K562 (cell line): ENCODE measurements around the gene SSBP1. TPM values are rescaled to one million over a fixed set of nuclear protein-coding genes. Genes with fewer than 3 reads are reported as not detected.

ENCODE experiments used
- ATAC-seq: fragments of 200-7000 bp; cut with Tn5 transposase; 3 replicates; pipeline ENCODE4 v1.9.1; 2020; ENCODE audit warnings: moderate library complexity
- BruUV-seq: library from RNA; stranded (reverse); fragments of 400-500 nt; replicated peaks from 2 replicates; lab custom pipeline; 2021; lab: Mats Ljungman, UMichigan
- CTCF ChIA-PET: fragments of 300-600 bp; formaldehyde crosslinking; extraction: SDS; loops from one replicate; lab custom pipeline; 2021; ENCODE audit warnings: low intra/inter-chr PET ratio; lab: Yijun Ruan, JAX
- POLR2A ChIA-PET: fragments of 300-600, 350-650 bp; sonication (Branson Sonifier 250); formaldehyde crosslinking; extraction: SDS; loops from one replicate; lab custom pipeline; 2021; ENCODE audit warnings: antibody characterized with exemption, inconsistent platforms; lab: Yijun Ruan, JAX
- DNase-seq, 4 experiments: peaks; one replicate each; pipeline versions ENCODE4 v3.0.0 to v3.0.0-alpha.2; 2011 to 2018; ENCODE audit warnings: low spot score in 3 of 4, mixed read lengths in 3 of 4; ENCODE audit errors: extremely low read depth in 1 of 4
- FAIRE-seq: peaks from 2 replicates; lab custom pipeline; 2011; peaks lifted over from hg19 to GRCh38; lab: Jason Lieb, UNC
- H2AFZ ChIP-seq: 2 replicates; pipeline ENCODE4 v1.6.0; 2011; ENCODE audit warnings: low read depth, low read length, control low read depth, inconsistent platforms
- H3K27ac ChIP-seq: fragments of 200-600 bp; 3 replicates; pipeline ENCODE4 v1.8.0; 2011; ENCODE audit warnings: low read depth, mild to moderate bottlenecking, control low read depth, inconsistent platforms, low read length, moderate library complexity, mixed read lengths; ENCODE audit errors: extremely low read depth
- H3K27me3 ChIP-seq, 2 experiments: fragments of 300-600 bp in 1 of 2; 2 replicates in 1 of 2; 3 replicates in 1 of 2; pipeline versions ENCODE4 v1.6.0 to v1.8.0; 2011; ENCODE audit warnings: inconsistent platforms in 2 of 2, low read length in 2 of 2, mild to moderate bottlenecking in 1 of 2, mixed read lengths in 1 of 2, moderate library complexity in 1 of 2; ENCODE audit not compliant: control insufficient read depth in 2 of 2, insufficient read depth in 2 of 2
- H3K36me3 ChIP-seq: fragments of 300-600 bp; 3 replicates; pipeline ENCODE4 v1.8.0; 2011; ENCODE audit warnings: mild to moderate bottlenecking, low read length, inconsistent platforms; ENCODE audit not compliant: control insufficient read depth, insufficient read depth
- H3K4me1 ChIP-seq, 2 experiments: fragments of 200-600 bp in 1 of 2; replicated peaks in 1 of 2; 2 replicates in 1 of 2; 3 replicates in 1 of 2; pipeline versions ENCODE4 v1.5.1 to v1.8.0; 2011; ENCODE audit warnings: inconsistent platforms in 2 of 2, low read length in 2 of 2, mild to moderate bottlenecking in 1 of 2, mixed read lengths in 1 of 2, moderate library complexity in 1 of 2; ENCODE audit not compliant: control insufficient read depth in 2 of 2, insufficient read depth in 2 of 2
- H3K4me2 ChIP-seq: 2 replicates; pipeline ENCODE4 v1.6.1; 2011; ENCODE audit warnings: low read length, control low read depth, inconsistent platforms, mixed read lengths; ENCODE audit not compliant: insufficient read depth
- H3K4me3 ChIP-seq: fragments of 200-600 bp; sonication (generic), shearing (Covaris generic); 2 replicates; pipeline ENCODE4 v1.5.1; 2016; ENCODE audit warnings: control low read depth, inconsistent platforms
- H3K79me2 ChIP-seq: fragments of 200-600 bp; 3 replicates; pipeline ENCODE4 v1.8.0; 2011; ENCODE audit warnings: low read length, inconsistent platforms; ENCODE audit not compliant: control insufficient read depth, insufficient read depth
- H3K9ac ChIP-seq, 2 experiments: 2 replicates each; pipeline versions ENCODE4 v1.6.0 to v1.6.1; 2011; ENCODE audit warnings: low read depth in 2 of 2, low read length in 2 of 2, control low read depth in 1 of 2, inconsistent platforms in 1 of 2, mild to moderate bottlenecking in 1 of 2, mixed read lengths in 1 of 2; ENCODE audit not compliant: insufficient read depth in 1 of 2
- H3K9me1 ChIP-seq: one replicate; pipeline ENCODE4 v1.6.0; 2011; ENCODE audit warnings: inconsistent platforms, mild to moderate bottlenecking, low read length, moderate library complexity; ENCODE audit not compliant: control insufficient read depth, insufficient read depth
- H3K9me3 ChIP-seq: replicated peaks from 2 replicates; pipeline ENCODE4 v1.5.1; 2011; ENCODE audit warnings: low read depth, low read length, inconsistent platforms; ENCODE audit not compliant: control insufficient read depth, insufficient read depth
- H4K20me1 ChIP-seq: replicated peaks from 2 replicates; pipeline ENCODE4 v1.6.1; 2011; ENCODE audit warnings: low read length, inconsistent platforms, mixed read lengths; ENCODE audit not compliant: control insufficient read depth, insufficient read depth
- ATF1 ChIP-seq, 2 experiments: fragments of 450-650 bp in 1 of 2; IDR thresholded peaks; 2 replicates each; pipeline ENCODE4 v1.6.1; 2016; ENCODE audit warnings: missing compliant biosample characterization in 1 of 2, missing genetic modification characterization in 1 of 2
- HMGN3 ChIP-seq: IDR thresholded peaks from 2 replicates; pipeline ENCODE4 v1.6.1; 2011; ENCODE audit warnings: borderline replicate concordance, low read depth, mild to moderate bottlenecking, mixed read lengths, low read length; ENCODE audit not compliant: insufficient read length; ENCODE audit errors: extremely low read depth
- SRSF3 ChIP-seq: fragments of 200-400 bp; formaldehyde crosslinking; IDR thresholded peaks from 2 replicates; pipeline ENCODE4 v1.6.1; 2016; ENCODE audit warnings: mild to moderate bottlenecking, low read length, moderate library complexity; ENCODE audit not compliant: insufficient read depth
- ZNF23 ChIP-seq: fragments of 250-450 bp; sonication (Bioruptor Pico); IDR thresholded peaks from 2 replicates; pipeline ENCODE4 v1.4.0; 2020; ENCODE audit warnings: mild to moderate bottlenecking
- WGBS: fragments of 100-300 bp; shearing (Covaris generic); methylation state at CpG from one replicate; pipeline ENCODE4 v1.1.6; 2016; ENCODE audit warnings: low coverage, mixed read lengths; ENCODE audit not compliant: insufficient coverage; ENCODE audit errors: missing lambda C conversion rate; 5-methylcytosine and 5-hydroxymethylcytosine counted together
- in situ Hi-C: fragments of 300-500 bp; cut with MboI; formaldehyde crosslinking; loops from 4 replicates; pipeline ENCODE4 v1.15.0; 2018; ENCODE audit warnings: inconsistent platforms, mixed read lengths
- intact Hi-C: fragments of 100-400 bp; cut with micrococcal nuclease; formaldehyde crosslinking; loops from 2 replicates; pipeline ENCODE4 v1.14.2; 2022
- polyA plus RNA-seq, 8 experiments: library from polyadenylated mRNA; depleted of rRNA in 4 of 8; stranded (reverse) in 5 of 8; unstranded in 3 of 8; fragments of >200 nt; fragmentation: Nextera tagmentation in 2 of 8; fragmentation: Illumina TruSeq in 1 of 8; extraction: Ambion mirVana in 2 of 8; extraction: Trizol in 1 of 8; gene quantifications; 2 replicates each; pipeline versions ENCODE4 v1.2.1 to v1.2.3, GENCODE V29; 2011 to 2014; ENCODE audit warnings: inconsistent platforms in 1 of 8, missing spikeins in 1 of 8
- total RNA-seq, 7 experiments: library from RNA; depleted of rRNA in 6 of 7; stranded (reverse); fragments of >200 nt in 6 of 7; fragmentation: Illumina TruSeq in 2 of 7; extraction: Trizol in 2 of 7; gene quantifications; 2 replicates each; pipeline versions ENCODE4 v1.2.1 to v1.2.3, GENCODE V29; 2011 to 2021; ENCODE audit warnings: low replicate concordance in 1 of 7
- TF ChIP-seq, protein P1 (sequence below): sonication (generic); formaldehyde crosslinking; IDR thresholded peaks from 2 replicates; pipeline ENCODE4 v1.8.0; 2023; ENCODE audit warnings: mild to moderate bottlenecking, missing genetic modification reagents
- TF ChIP-seq, protein P2 (sequence below), 2 experiments: fragments of 200-800 bp in 1 of 2; sonication (Bioruptor generic) in 1 of 2; sonication (generic) in 1 of 2; formaldehyde crosslinking in 1 of 2; IDR thresholded peaks in 1 of 2; conservative IDR thresholded peaks in 1 of 2; 2 replicates each; pipeline versions ENCODE4 v1.5.0 to v1.6.1; 2016 to 2020; ENCODE audit warnings: missing compliant biosample characterization in 1 of 2, missing genetic modification characterization in 1 of 2, missing genetic modification reagents in 1 of 2
- TF ChIP-seq, protein P3 (sequence below): fragments of 250-450 bp; sonication (Bioruptor Pico); IDR thresholded peaks from 2 replicates; pipeline ENCODE4 v1.4.0; 2020; ENCODE audit warnings: mild to moderate bottlenecking, moderate library complexity

The SSBP1 gene
- total and polyA plus RNA-seq, 9 of the 15 experiments (the other 6 are each of a cell fraction or from before 2014, with no cell fraction given) = 404 to 1,996 (median 835) TPM

DNA sequence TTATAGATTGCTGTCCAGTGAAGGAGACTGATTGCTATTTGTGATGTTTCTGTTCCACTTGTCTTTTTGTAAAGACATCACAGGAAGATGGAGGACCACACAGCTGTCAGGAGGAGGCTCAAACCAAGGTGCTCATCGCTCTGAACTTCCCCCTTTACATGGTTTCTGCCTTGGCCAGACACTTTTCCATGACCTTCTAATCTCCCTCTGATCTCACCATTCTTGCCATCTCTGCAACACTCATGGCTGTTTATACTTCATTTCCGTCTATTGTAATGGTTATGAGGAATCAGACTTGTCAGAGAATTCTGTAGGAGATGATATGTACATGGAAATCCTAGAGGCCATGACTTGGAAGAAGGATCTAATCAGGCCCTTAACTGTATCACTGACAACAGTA lies 50.1 kb downstream of the SSBP1 start:
- no peak overlapping the region for H3K4me2 ChIP-seq
- WGBS = 83% methylated on average over 2 of the region's 2 CpGs
- no peak for ATAC-seq
- POLR2A ChIA-PET = no interaction called here
- no TSS peak for BruUV-seq
- H3K27me3 ChIP-seq = no peaks in the 10 kb centered on the region
- no peaks in the 10 kb centered on the region for H3K4me1 ChIP-seq
- no peak for DNase-seq
- no peaks in the 10 kb centered on the region for H3K9me1 ChIP-seq
- in situ Hi-C loops (no loop called here), intact Hi-C loops (no loop called here)
- CTCF ChIA-PET = no interaction called here
- H3K4me3 ChIP-seq = no peak overlapping the region
- peaks cover 26% of the 10 kb centered on the region; the same call in 1 of the 3 replicates for H3K36me3 ChIP-seq
- FAIRE-seq = no peak
- no peak overlapping the region for H3K27ac ChIP-seq
- peaks cover 2% of the 10 kb centered on the region; the same call in 1 of the 3 replicates for H3K79me2 ChIP-seq
- no peak overlapping the region for H3K9ac ChIP-seq
- no peaks in the 10 kb centered on the region for H3K9me3 ChIP-seq
- H2AFZ ChIP-seq = no peak overlapping the region
- H4K20me1 ChIP-seq = no peaks in the 10 kb centered on the region
- no peak for TF ChIP-seq SRSF3
- no peak for TF ChIP-seq ATF1 (CRISPR knock-in tag; IDR thresholded peaks at IDR 0.05)
- TF ChIP-seq ATF1 (tag; IDR thresholded peaks at IDR 0.05) = no peak
- TF ChIP-seq, protein P1, sequence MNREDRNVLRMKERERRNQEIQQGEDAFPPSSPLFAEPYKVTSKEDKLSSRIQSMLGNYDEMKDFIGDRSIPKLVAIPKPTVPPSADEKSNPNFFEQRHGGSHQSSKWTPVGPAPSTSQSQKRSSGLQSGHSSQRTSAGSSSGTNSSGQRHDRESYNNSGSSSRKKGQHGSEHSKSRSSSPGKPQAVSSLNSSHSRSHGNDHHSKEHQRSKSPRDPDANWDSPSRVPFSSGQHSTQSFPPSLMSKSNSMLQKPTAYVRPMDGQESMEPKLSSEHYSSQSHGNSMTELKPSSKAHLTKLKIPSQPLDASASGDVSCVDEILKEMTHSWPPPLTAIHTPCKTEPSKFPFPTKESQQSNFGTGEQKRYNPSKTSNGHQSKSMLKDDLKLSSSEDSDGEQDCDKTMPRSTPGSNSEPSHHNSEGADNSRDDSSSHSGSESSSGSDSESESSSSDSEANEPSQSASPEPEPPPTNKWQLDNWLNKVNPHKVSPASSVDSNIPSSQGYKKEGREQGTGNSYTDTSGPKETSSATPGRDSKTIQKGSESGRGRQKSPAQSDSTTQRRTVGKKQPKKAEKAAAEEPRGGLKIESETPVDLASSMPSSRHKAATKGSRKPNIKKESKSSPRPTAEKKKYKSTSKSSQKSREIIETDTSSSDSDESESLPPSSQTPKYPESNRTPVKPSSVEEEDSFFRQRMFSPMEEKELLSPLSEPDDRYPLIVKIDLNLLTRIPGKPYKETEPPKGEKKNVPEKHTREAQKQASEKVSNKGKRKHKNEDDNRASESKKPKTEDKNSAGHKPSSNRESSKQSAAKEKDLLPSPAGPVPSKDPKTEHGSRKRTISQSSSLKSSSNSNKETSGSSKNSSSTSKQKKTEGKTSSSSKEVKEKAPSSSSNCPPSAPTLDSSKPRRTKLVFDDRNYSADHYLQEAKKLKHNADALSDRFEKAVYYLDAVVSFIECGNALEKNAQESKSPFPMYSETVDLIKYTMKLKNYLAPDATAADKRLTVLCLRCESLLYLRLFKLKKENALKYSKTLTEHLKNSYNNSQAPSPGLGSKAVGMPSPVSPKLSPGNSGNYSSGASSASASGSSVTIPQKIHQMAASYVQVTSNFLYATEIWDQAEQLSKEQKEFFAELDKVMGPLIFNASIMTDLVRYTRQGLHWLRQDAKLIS (CRISPR knock-in tag) = no peak
- no peak for TF ChIP-seq ZNF23
- no peak for TF ChIP-seq HMGN3
- TF ChIP-seq, protein P2, sequence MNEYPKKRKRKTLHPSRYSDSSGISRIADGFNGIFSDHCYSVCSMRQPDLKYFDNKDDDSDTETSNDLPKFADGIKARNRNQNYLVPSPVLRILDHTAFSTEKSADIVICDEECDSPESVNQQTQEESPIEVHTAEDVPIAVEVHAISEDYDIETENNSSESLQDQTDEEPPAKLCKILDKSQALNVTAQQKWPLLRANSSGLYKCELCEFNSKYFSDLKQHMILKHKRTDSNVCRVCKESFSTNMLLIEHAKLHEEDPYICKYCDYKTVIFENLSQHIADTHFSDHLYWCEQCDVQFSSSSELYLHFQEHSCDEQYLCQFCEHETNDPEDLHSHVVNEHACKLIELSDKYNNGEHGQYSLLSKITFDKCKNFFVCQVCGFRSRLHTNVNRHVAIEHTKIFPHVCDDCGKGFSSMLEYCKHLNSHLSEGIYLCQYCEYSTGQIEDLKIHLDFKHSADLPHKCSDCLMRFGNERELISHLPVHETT (CRISPR knock-in tag; conservative IDR thresholded peaks at IDR 0.05 in 1 of 2, IDR thresholded peaks at IDR 0.05 in 1 of 2) = no peak
- TF ChIP-seq, protein P3, sequence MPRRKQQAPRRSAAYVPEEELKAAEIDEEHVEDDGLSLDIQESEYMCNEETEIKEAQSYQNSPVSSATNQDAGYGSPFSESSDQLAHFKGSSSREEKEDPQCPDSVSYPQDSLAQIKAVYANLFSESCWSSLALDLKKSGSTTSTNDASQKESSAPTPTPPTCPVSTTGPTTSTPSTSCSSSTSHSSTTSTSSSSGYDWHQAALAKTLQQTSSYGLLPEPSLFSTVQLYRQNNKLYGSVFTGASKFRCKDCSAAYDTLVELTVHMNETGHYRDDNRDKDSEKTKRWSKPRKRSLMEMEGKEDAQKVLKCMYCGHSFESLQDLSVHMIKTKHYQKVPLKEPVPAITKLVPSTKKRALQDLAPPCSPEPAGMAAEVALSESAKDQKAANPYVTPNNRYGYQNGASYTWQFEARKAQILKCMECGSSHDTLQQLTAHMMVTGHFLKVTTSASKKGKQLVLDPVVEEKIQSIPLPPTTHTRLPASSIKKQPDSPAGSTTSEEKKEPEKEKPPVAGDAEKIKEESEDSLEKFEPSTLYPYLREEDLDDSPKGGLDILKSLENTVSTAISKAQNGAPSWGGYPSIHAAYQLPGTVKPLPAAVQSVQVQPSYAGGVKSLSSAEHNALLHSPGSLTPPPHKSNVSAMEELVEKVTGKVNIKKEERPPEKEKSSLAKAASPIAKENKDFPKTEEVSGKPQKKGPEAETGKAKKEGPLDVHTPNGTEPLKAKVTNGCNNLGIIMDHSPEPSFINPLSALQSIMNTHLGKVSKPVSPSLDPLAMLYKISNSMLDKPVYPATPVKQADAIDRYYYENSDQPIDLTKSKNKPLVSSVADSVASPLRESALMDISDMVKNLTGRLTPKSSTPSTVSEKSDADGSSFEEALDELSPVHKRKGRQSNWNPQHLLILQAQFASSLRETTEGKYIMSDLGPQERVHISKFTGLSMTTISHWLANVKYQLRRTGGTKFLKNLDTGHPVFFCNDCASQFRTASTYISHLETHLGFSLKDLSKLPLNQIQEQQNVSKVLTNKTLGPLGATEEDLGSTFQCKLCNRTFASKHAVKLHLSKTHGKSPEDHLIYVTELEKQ (CRISPR knock-in tag) = no peak
- TF ChIP-seq, all 486 proteins: peak for 0
